GM19025 (cell line): ENCODE data around the gene MARCHF10.

Experiments used
- ATAC-seq: cut with Tn5 transposase; IDR thresholded peaks from one replicate; pipeline ENCODE4 v1.9.1; 2021; ENCODE audit warnings: mild to moderate bottlenecking, low read depth, moderate library complexity; ENCODE audit not compliant: unreplicated experiment

The MARCHF10 gene

GRCh38 chr17:62666801-62667591, 141.1 kb downstream of the MARCHF10 start:
- no peak for ATAC-seq

- ATAC-seq, result no peak
Measured at GRCh38 chr17:62666061-62666800, 141.9 kb downstream of the MARCHF10 start.

- ATAC-seq, result no peak
Measured at GRCh38 chr17:62665599-62665998, 142.5 kb downstream of the MARCHF10 start.

- no peak for ATAC-seq
Measured at GRCh38 chr17:62664336-62665120, 143.6 kb downstream of the MARCHF10 start.

- no peak for ATAC-seq
Measured at GRCh38 chr17:62663304-62663703, 144.8 kb downstream of the MARCHF10 start.

- no peak for ATAC-seq
Measured at GRCh38 chr17:62662855-62663254, 145.3 kb downstream of the MARCHF10 start.

- no peak for ATAC-seq
Measured at GRCh38 chr17:62661337-62661736, 146.8 kb downstream of the MARCHF10 start.

GRCh38 chr17:62660629-62661118, 147.4 kb downstream of the MARCHF10 start:
- ATAC-seq, result no peak

GRCh38 chr17:62658136-62658920, 149.8 kb downstream of the MARCHF10 start:
- no peak for ATAC-seq

- ATAC-seq, result no peak
Measured at GRCh38 chr17:62657690-62658089, 150.4 kb downstream of the MARCHF10 start.

- ATAC-seq, result no peak
Measured at GRCh38 chr17:62657145-62657665, 150.9 kb downstream of the MARCHF10 start.

- no peak for ATAC-seq
Measured at GRCh38 chr17:62656446-62656845, 151.7 kb downstream of the MARCHF10 start.

GRCh38 chr17:62655656-62656055, 152.5 kb downstream of the MARCHF10 start:
- no peak for ATAC-seq

- no peak for ATAC-seq
Measured at GRCh38 chr17:62653826-62654761, 154.0 kb downstream of the MARCHF10 start.

- peak; percentile 89 for ATAC-seq
Measured at GRCh38 chr17:62653002-62653825, 154.9 kb downstream of the MARCHF10 start.

- ATAC-seq, result no peak
Measured at GRCh38 chr17:62652251-62653001, 155.7 kb downstream of the MARCHF10 start.
